A549 (cell line): ENCODE results near the gene DPM3.

Experiments used
- CEBPB ChIP-seq, 2 experiments: fragments of >200 bp in 1 of 2; sonication (Bioruptor Twin) in 1 of 2; formaldehyde crosslinking in 1 of 2; IDR thresholded peaks; 2 replicates each; pipeline ENCODE4 v1.6.1; 2012 to 2016
- RARB ChIP-seq: fragments of 250-450 bp; sonication (Bioruptor Pico); IDR thresholded peaks from 2 replicates; pipeline ENCODE4 v1.8.0; 2021; ENCODE audit warnings: mild to moderate bottlenecking, moderate library complexity

DNA sequence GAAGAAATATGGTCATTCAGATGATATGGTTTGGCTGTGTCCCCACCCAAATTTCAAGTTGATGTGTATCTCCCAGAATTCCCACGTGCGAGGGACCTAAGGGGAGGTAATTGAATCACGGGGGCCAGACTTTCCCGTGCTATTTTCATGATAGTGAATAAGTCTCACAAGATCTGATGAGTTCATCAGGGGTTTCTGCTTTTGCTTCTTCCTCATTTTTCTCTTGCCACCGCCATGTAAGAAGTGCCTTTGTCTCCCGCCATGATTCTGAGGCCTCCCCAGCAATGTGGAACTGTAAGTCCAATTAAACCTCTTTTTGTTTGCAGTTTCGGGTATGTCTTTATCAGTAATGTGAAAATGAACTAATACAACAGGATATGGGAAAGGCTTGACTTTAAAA lies 1.4 kb upstream of the DPM3 start:
- TF ChIP-seq RARB (CRISPR knock-in tag) (no peak), CEBPB (IDR thresholded peaks at IDR 0.05) (no peak)
